G401 (cell line): ENCODE results near the gene OR51A4. TPM values are rescaled to one million over a fixed set of nuclear protein-coding genes. Genes with fewer than 3 reads are reported as not detected.

ENCODE experiments used
- total RNA-seq: library from RNA; depleted of rRNA; stranded (reverse); fragments of >200 nt; shearing (Covaris generic); gene quantifications from 2 replicates; pipeline ENCODE4 v1.2.3, GENCODE V29; 2014; rRNA removed

The OR51A4 gene
- total RNA-seq, 1 experiment from 2014 or later = not detected

Other genes with a start within 250 kb of the OR51A4 start
- not detected in 2 replicates for gene OR51E2, start 249.8 kb downstream of the OR51A4 start, total RNA-seq
- not detected in 2 replicates for gene MMP26, start 242.8 kb downstream of the OR51A4 start, total RNA-seq
- gene OR51F1, start 177.7 kb downstream of the OR51A4 start, total RNA-seq = not detected in 2 replicates
- not detected in 2 replicates for gene OR52R1, start 143.2 kb downstream of the OR51A4 start, total RNA-seq
- gene OR51F2, start 126.3 kb downstream of the OR51A4 start, total RNA-seq = not detected in 2 replicates
- not detected in 2 replicates for gene OR51S1, start 98.4 kb downstream of the OR51A4 start, total RNA-seq
- not detected in 2 replicates for gene OR51T1, start 65.7 kb downstream of the OR51A4 start, total RNA-seq
- not detected in 2 replicates for gene OR51A7, start 43.8 kb downstream of the OR51A4 start, total RNA-seq
- not detected in 2 replicates for gene OR51G2, start 28.3 kb downstream of the OR51A4 start, total RNA-seq
- not detected in 2 replicates for gene OR51G1, start 23.3 kb downstream of the OR51A4 start, total RNA-seq
- not detected in 2 replicates for gene OR51A2, start 8.1 kb upstream of the OR51A4 start, total RNA-seq
- not detected in 2 replicates for gene OR51L1, start 47.2 kb upstream of the OR51A4 start, total RNA-seq
- not detected in 2 replicates for gene OR52J3, start 98.9 kb upstream of the OR51A4 start, total RNA-seq
- gene OR52E2, start 112.0 kb upstream of the OR51A4 start, total RNA-seq = not detected in 2 replicates
- gene OR52E1, start 122.0 kb upstream of the OR51A4 start, total RNA-seq = not detected in 2 replicates
- gene OR52A5, start 190.8 kb upstream of the OR51A4 start, total RNA-seq = not detected in 2 replicates
- gene OR52A1, start 207.2 kb upstream of the OR51A4 start, total RNA-seq = not detected in 2 replicates